ENCODE data around the gene GPC6.

DNA sequence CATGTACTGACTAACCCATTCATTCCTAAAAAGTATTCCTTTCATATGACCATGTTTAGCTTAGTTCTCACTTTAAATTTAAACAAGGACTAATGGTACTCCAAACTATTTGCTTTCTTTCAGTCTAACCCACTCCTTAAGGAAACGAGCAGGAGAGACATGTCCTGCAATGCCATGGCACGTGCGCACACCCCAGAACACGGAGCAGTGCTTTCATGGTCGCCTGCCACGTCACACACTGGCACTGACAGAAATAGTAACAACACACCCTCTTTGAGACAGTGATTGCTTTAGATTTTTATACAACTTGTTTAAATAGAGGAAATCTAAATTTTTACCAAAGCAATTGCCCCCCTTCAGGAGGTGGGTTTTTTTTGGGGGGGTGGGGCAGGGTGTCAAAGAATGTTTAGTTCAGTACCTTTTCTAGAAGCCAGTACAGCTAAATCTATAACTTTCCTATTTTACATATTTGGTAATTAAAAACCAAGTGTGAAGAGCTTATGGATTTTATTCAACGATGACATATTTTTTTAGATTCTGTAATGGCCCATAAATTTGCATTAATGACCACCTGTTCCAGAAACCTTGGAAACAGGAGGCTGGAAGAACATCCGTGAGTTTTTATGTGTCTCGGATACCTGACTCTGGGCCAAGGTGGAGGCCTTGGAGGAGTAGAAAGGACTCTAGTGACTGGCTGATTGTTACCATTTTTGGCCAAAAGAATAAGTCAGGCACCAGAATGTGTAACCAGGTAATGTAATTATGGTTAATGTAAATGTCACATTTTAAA lies 1005.7 kb downstream of the GPC6 start:
- TF ChIP-seq, protein P1, sequence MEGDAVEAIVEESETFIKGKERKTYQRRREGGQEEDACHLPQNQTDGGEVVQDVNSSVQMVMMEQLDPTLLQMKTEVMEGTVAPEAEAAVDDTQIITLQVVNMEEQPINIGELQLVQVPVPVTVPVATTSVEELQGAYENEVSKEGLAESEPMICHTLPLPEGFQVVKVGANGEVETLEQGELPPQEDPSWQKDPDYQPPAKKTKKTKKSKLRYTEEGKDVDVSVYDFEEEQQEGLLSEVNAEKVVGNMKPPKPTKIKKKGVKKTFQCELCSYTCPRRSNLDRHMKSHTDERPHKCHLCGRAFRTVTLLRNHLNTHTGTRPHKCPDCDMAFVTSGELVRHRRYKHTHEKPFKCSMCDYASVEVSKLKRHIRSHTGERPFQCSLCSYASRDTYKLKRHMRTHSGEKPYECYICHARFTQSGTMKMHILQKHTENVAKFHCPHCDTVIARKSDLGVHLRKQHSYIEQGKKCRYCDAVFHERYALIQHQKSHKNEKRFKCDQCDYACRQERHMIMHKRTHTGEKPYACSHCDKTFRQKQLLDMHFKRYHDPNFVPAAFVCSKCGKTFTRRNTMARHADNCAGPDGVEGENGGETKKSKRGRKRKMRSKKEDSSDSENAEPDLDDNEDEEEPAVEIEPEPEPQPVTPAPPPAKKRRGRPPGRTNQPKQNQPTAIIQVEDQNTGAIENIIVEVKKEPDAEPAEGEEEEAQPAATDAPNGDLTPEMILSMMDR (IDR thresholded peaks at IDR 0.05), result no peak
- TF ChIP-seq POLR2A (IDR thresholded peaks at IDR 0.05), result no peak
